B cell (primary cell): ENCODE measurements around the gene DLG2.

Experiments used
- EZH2 ChIP-seq: IDR thresholded peaks from 2 replicates; pipeline ENCODE4 v1.6.1; 2012; ENCODE audit warnings: borderline replicate concordance, low read depth, mild to moderate bottlenecking, moderate library complexity, low read length; ENCODE audit not compliant: insufficient read depth, poor library complexity, severe bottlenecking
- TF ChIP-seq, protein P1 (sequence below): fragments of 200-600 bp; IDR thresholded peaks from one replicate; pipeline ENCODE4 v1.8.0; 2022; ENCODE audit warnings: antibody characterized with exemption, mild to moderate bottlenecking

DNA sequence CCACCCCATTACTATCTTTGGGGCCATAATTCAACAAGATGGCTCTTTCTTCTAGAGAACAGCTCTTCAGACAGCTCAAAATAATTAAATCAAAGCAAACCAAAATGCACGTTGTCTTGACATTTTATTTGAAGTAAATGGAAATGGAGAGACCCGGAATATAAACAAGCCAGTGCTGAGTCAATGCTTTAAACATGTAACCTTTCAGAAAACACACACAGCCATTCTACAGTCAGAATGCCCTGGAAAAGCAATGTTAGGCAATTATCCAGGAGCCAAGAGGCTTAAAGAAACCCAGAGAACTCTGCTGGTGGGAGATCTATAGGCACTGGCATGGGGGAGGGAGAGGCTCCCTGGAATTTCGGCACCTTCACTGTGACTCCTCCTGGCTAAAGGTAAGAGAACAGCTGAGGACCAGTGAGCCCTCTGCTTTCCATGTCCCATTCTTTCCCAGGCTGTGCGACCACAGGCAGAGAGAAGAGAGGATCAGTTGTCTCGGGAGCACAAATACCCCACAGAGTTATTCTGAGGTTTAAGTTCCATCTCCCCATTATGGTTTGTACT is 2086.9 kb downstream of the DLG2 start:
- TF ChIP-seq, protein P1, sequence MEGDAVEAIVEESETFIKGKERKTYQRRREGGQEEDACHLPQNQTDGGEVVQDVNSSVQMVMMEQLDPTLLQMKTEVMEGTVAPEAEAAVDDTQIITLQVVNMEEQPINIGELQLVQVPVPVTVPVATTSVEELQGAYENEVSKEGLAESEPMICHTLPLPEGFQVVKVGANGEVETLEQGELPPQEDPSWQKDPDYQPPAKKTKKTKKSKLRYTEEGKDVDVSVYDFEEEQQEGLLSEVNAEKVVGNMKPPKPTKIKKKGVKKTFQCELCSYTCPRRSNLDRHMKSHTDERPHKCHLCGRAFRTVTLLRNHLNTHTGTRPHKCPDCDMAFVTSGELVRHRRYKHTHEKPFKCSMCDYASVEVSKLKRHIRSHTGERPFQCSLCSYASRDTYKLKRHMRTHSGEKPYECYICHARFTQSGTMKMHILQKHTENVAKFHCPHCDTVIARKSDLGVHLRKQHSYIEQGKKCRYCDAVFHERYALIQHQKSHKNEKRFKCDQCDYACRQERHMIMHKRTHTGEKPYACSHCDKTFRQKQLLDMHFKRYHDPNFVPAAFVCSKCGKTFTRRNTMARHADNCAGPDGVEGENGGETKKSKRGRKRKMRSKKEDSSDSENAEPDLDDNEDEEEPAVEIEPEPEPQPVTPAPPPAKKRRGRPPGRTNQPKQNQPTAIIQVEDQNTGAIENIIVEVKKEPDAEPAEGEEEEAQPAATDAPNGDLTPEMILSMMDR, result no peak
- no peak for TF ChIP-seq EZH2
